ENCODE data around the gene NFIX. TPM values are rescaled to one million over a fixed set of nuclear protein-coding genes. Genes with fewer than 3 reads are reported as not detected.

Gene NFIX
- total and polyA plus RNA-seq, 2 experiments from 2014 or later, result 0.06 to 0.14 TPM

- Histone ChIP-seq H4K20me1 (replicated peaks; ENCODE audit: insufficient read depth) (peaks cover 46% of the 10 kb centered on the region), H3K79me2 (replicated peaks; ENCODE audit: insufficient read depth) (peaks cover 76% of the 10 kb centered on the region), H3K27ac (ENCODE audit: low read depth) (peak within 1 kb of the TSS; percentile 98), H3K9me2 (ENCODE audit: insufficient read depth) (no peaks in the 10 kb centered on the region), H3K4me3 (peak within 1 kb of the TSS; percentile 99), H3K36me3 (ENCODE audit: insufficient read depth) (peaks cover 9% of the 10 kb centered on the region), H3K4me1 (ENCODE audit: insufficient read depth) (peaks cover 37% of the 10 kb centered on the region), H3F3A (replicated peaks; ENCODE audit: low read depth) (peaks cover 9% of the 10 kb centered on the region), H3K27me3 (ENCODE audit: insufficient read depth) (no peaks in the 10 kb centered on the region), H2AFZ (no peak within 1 kb of the TSS; the same call in 1 of the 2 replicates), H3K4me2 (peak within 1 kb of the TSS; percentile 94)
- peak; percentile 64 for ATAC-seq
- Mint-ChIP-seq H3K4me3 (peak within 1 kb of the TSS; percentile 99), H3K4me1 (peaks cover 50% of the 10 kb centered on the region), H3K36me3 (ENCODE audit: low read depth) (peaks cover 52% of the 10 kb centered on the region), H3K27me3 (ENCODE audit: insufficient read depth, low read depth, poor library complexity) (peaks cover 33% of the 10 kb centered on the region), H3K9me3 (peaks cover 3% of the 10 kb centered on the region), H3K27ac (peak within 1 kb of the TSS; percentile 99)
- TF ChIP-seq JUNB (IDR thresholded peaks at IDR 0.05; ENCODE audit: unreplicated experiment) (no peak), POLR2AphosphoS5 (IDR thresholded peaks at IDR 0.05; ENCODE audit: low read depth) (peak; percentile 12; the same call in 1 of the 2 replicates)
- peak; percentile 94 for DNase-seq (ENCODE audit: low spot score)
These were observed 122.6 kb downstream of the NFIX start, which contains the start of gene NACC1 for GRCh38 chr19:13117772-13118423. Gene NACC1, plus strand, starts transcription at chr19:13118264. Its CDS starts 16,944 bp downstream, at chr19:13135208.

- peak overlapping the region; percentile 92 for H3K27ac Mint-ChIP-seq
- ATAC-seq (peak; percentile 74), DNase-seq (ENCODE audit: low spot score) (peak; percentile 97)
- Histone ChIP-seq H3K79me2 (replicated peaks; ENCODE audit: insufficient read depth) (peaks cover 83% of the 10 kb centered on the region), H3K27ac (ENCODE audit: low read depth) (peak overlapping the region; percentile 95), H3K4me3 (peak overlapping the region; percentile 96), H2AFZ (no peak overlapping the region), H3F3A (replicated peaks; ENCODE audit: low read depth) (peaks cover 6% of the 10 kb centered on the region), H3K4me2 (peak overlapping the region; percentile 94), H4K20me1 (replicated peaks; ENCODE audit: insufficient read depth) (peaks cover 47% of the 10 kb centered on the region), H3K27me3 (ENCODE audit: insufficient read depth) (no peaks in the 10 kb centered on the region), H3K9me2 (ENCODE audit: insufficient read depth) (no peaks in the 10 kb centered on the region), H3K36me3 (ENCODE audit: insufficient read depth) (peaks cover 9% of the 10 kb centered on the region; the same call in 1 of the 2 replicates), H3K4me1 (ENCODE audit: insufficient read depth) (peaks cover 37% of the 10 kb centered on the region)
- H3K27me3 Mint-ChIP-seq (ENCODE audit: insufficient read depth, low read depth, poor library complexity), result peaks cover 35% of the 10 kb centered on the region
- TF ChIP-seq JUNB (IDR thresholded peaks at IDR 0.05; ENCODE audit: unreplicated experiment) (no peak), POLR2AphosphoS5 (IDR thresholded peaks at IDR 0.05; ENCODE audit: low read depth) (peak; percentile 40; the same call in 1 of the 2 replicates), ETS1 (IDR thresholded peaks at IDR 0.05) (peak; percentile 65; the same call in 1 of the 2 replicates), CTCF (conservative IDR thresholded peaks at IDR 0.05; ENCODE audit: low read depth in 2 of 2) (no peak)
- H3K36me3 Mint-ChIP-seq (ENCODE audit: low read depth), result peaks cover 49% of the 10 kb centered on the region
- peak overlapping the region; percentile 93 for H3K4me3 Mint-ChIP-seq
- H3K9me3 Mint-ChIP-seq, result peaks cover 3% of the 10 kb centered on the region
- peaks cover 54% of the 10 kb centered on the region for H3K4me1 Mint-ChIP-seq
These were observed 123.3 kb downstream of the NFIX start for GRCh38 chr19:13118424-13119193.

Measured in GM23338 (cell line).